IgD-negative memory B cell (primary cell): Measurements from ENCODE around the gene POC1A. TPM values are rescaled to one million over a fixed set of nuclear protein-coding genes. Genes with fewer than 3 reads are reported as not detected.

Experiments
- H3K27ac Mint-ChIP-seq, 3 donors: one replicate each; pipeline ENCODE4 v1.8.0; 2020 to 2022; ENCODE audit warnings: mild to moderate bottlenecking in 3 of 3, mixed read lengths in 3 of 3, moderate library complexity in 1 of 3
- H3K27me3 Mint-ChIP-seq: one replicate; pipeline ENCODE4 v1.8.0; 2021; ENCODE audit warnings: mixed read lengths
- H3K36me3 Mint-ChIP-seq: one replicate; pipeline ENCODE4 v1.8.0; 2020; ENCODE audit warnings: mild to moderate bottlenecking, mixed read lengths
- H3K4me1 Mint-ChIP-seq, 3 donors: one replicate each; pipeline ENCODE4 v1.8.0; 2020 to 2022; ENCODE audit warnings: mixed read lengths in 3 of 3, mild to moderate bottlenecking in 1 of 3
- H3K4me3 Mint-ChIP-seq, 4 donors: one replicate each; pipeline ENCODE4 v1.8.0; 2020 to 2022; ENCODE audit warnings: mild to moderate bottlenecking in 4 of 4, mixed read lengths in 4 of 4, moderate library complexity in 3 of 4
- H3K9me3 Mint-ChIP-seq, 3 donors: one replicate each; pipeline ENCODE4 v1.8.0; 2020 to 2021; ENCODE audit warnings: mixed read lengths in 3 of 3, mild to moderate bottlenecking in 1 of 3
- polyA plus RNA-seq: library from polyadenylated mRNA; unstranded; fragments of 300-500 nt; fragmentation: Illumina TruSeq; gene quantifications from one replicate; pipeline ENCODE4 v1.2.3, GENCODE V29; 2021

POC1A gene
- polyA plus RNA-seq, 1 donor from 2014 or later: 1.2 TPM

GRCh38 chr3:52136513-52136912, 17.7 kb downstream of the POC1A start:
- H3K4me1 Mint-ChIP-seq: no peaks in the 10 kb centered on the region
- no peak overlapping the region for H3K4me3 Mint-ChIP-seq
- H3K27me3 Mint-ChIP-seq: no peaks in the 10 kb centered on the region
- no peaks in the 10 kb centered on the region for H3K9me3 Mint-ChIP-seq
- H3K27ac Mint-ChIP-seq: no peak overlapping the region
- no peaks in the 10 kb centered on the region for H3K36me3 Mint-ChIP-seq

DNA sequence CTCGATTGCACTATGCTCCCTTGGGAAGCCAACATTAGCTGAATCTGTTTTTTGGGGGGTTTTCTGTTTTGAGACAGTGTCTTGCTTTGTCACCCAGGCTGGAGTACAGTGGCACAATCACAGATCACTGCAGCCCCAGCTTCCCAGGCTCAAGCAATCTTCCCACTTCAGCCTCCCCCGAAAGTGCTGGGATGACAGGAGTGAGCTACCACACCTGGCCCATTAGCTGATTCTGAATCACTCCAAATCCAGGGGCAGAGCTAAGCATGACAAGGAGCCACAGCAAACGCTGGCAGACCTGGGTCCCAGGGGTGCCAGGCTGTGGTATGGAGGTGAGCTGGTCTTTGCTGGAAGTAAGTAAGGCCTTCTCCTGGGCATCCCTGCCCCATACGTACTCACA, 18.9 kb downstream of the POC1A start:
- no peak overlapping the region for H3K27ac Mint-ChIP-seq
- H3K4me3 Mint-ChIP-seq: no peak overlapping the region
- H3K27me3 Mint-ChIP-seq: no peaks in the 10 kb centered on the region
- H3K4me1 Mint-ChIP-seq: no peaks in the 10 kb centered on the region
- H3K36me3 Mint-ChIP-seq: no peaks in the 10 kb centered on the region
- no peaks in the 10 kb centered on the region for H3K9me3 Mint-ChIP-seq

DNA sequence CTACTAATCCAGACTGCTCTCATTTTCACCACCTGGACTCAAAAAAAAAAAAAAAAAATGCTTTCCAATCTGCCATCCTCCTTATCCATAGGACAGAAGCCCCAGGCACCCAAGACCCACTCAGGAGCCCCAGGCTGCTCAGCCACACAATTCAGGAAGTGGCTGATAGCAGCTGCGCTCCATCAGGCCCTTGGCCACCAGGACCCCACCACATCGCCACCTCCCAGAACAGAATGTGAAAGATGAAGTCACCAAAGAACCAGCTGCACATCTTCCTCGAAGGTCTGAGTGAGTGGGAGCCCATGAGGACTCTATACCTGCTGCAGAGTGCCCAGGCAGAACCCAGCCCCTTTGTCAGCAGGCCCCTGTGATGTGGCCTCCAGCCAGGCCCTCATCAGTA, 19.5 kb downstream of the POC1A start:
- no peaks in the 10 kb centered on the region for H3K27me3 Mint-ChIP-seq
- no peaks in the 10 kb centered on the region for H3K9me3 Mint-ChIP-seq
- no peaks in the 10 kb centered on the region for H3K36me3 Mint-ChIP-seq
- H3K27ac Mint-ChIP-seq: no peak overlapping the region
- H3K4me3 Mint-ChIP-seq: no peak overlapping the region
- no peaks in the 10 kb centered on the region for H3K4me1 Mint-ChIP-seq

GRCh38 chr3:52132930-52133329, 21.3 kb downstream of the POC1A start:
- Mint-ChIP-seq H3K4me3 (no peak overlapping the region), H3K36me3 (no peaks in the 10 kb centered on the region), H3K27ac (no peak overlapping the region), H3K27me3 (no peaks in the 10 kb centered on the region), H3K9me3 (no peaks in the 10 kb centered on the region), H3K4me1 (no peaks in the 10 kb centered on the region)

- Mint-ChIP-seq H3K27me3 (no peaks in the 10 kb centered on the region), H3K9me3 (no peaks in the 10 kb centered on the region), H3K4me3 (no peak overlapping the region), H3K4me1 (no peaks in the 10 kb centered on the region), H3K27ac (peak overlapping the region in 1 of 3 donors; percentile 53), H3K36me3 (no peaks in the 10 kb centered on the region)
Measured at GRCh38 chr3:52132041-52132440, 22.2 kb downstream of the POC1A start.

GRCh38 chr3:52130966-52131622, 23.1 kb downstream of the POC1A start:
- H3K4me3 Mint-ChIP-seq: no peak overlapping the region
- H3K36me3 Mint-ChIP-seq: no peaks in the 10 kb centered on the region
- H3K27ac Mint-ChIP-seq: no peak overlapping the region
- H3K4me1 Mint-ChIP-seq: no peaks in the 10 kb centered on the region
- no peaks in the 10 kb centered on the region for H3K9me3 Mint-ChIP-seq
- H3K27me3 Mint-ChIP-seq: no peaks in the 10 kb centered on the region

DNA sequence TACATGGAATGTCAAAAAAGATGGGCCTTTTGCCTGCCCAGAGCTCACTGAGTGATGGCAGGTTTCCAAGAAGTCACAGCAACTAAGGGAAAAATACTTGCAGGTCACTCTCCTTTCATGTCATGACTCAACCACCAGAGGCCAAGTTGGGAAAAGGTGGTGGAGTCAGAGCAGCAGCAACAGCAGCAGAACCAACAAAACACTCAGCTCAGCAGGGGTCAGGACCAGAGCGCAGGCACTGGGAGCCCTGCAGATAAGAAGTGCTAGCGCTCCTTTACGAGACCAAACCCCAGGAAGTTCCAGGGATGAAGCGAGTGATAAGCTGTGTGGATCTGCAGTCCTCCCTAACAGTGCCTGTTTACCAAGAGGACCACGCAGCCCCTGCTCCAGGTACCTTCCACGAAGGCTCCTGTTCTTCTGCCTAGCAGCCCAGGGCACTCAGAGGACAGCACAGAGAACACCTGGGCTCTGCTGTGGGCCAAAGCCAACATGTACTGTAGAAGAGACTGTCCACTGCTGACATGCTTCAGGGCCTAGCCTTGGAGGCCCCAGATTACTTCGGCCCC, 26.0 kb downstream of the POC1A start:
- no peak overlapping the region for H3K4me3 Mint-ChIP-seq
- H3K9me3 Mint-ChIP-seq: no peaks in the 10 kb centered on the region
- peaks cover 0 to 2% (median under 1%) of the 10 kb centered on the region in 3 donors for H3K4me1 Mint-ChIP-seq
- H3K27me3 Mint-ChIP-seq: no peaks in the 10 kb centered on the region
- H3K27ac Mint-ChIP-seq: no peak overlapping the region
- no peaks in the 10 kb centered on the region for H3K36me3 Mint-ChIP-seq

GRCh38 chr3:52126500-52126899, 27.7 kb downstream of the POC1A start:
- no peaks in the 10 kb centered on the region for H3K9me3 Mint-ChIP-seq
- H3K4me3 Mint-ChIP-seq: no peak overlapping the region
- H3K36me3 Mint-ChIP-seq: no peaks in the 10 kb centered on the region
- no peaks in the 10 kb centered on the region for H3K27me3 Mint-ChIP-seq
- H3K4me1 Mint-ChIP-seq: peaks cover 11 to 15% (median 13%) of the 10 kb centered on the region in 3 donors
- no peak overlapping the region for H3K27ac Mint-ChIP-seq

DNA sequence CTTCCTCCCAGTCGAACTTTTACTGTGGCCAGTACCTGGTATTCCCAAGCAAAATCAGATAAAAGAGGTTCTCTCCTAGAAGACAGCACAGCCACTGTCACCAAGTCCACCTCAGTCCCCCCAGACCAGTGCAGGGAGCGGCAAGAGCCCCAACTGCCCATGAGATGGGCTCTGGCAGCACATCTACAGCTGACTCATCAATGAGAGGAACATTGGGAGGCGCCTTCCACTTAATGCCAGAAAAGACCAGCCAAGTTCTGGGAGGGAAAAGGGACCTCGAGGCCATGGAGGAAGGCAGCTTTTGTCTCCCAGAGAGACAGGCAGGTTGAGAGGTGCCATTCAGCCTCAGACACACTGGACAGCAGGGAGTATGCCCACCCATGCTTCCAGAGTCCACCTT, 28.2 kb downstream of the POC1A start:
- no peaks in the 10 kb centered on the region for H3K9me3 Mint-ChIP-seq
- H3K27me3 Mint-ChIP-seq: no peaks in the 10 kb centered on the region
- no peaks in the 10 kb centered on the region for H3K36me3 Mint-ChIP-seq
- H3K27ac Mint-ChIP-seq: peak overlapping the region in 1 of 3 donors; percentile 83
- H3K4me3 Mint-ChIP-seq: no peak overlapping the region
- peaks cover 16 to 20% (median 18%) of the 10 kb centered on the region in 3 donors for H3K4me1 Mint-ChIP-seq

- Mint-ChIP-seq H3K4me3 (no peak overlapping the region), H3K9me3 (no peaks in the 10 kb centered on the region), H3K36me3 (no peaks in the 10 kb centered on the region), H3K27me3 (no peaks in the 10 kb centered on the region), H3K4me1 (peaks cover 18 to 23% (median 22%) of the 10 kb centered on the region in 3 donors), H3K27ac (no peak overlapping the region)
Measured at GRCh38 chr3:52124766-52125165, 29.5 kb downstream of the POC1A start.

DNA sequence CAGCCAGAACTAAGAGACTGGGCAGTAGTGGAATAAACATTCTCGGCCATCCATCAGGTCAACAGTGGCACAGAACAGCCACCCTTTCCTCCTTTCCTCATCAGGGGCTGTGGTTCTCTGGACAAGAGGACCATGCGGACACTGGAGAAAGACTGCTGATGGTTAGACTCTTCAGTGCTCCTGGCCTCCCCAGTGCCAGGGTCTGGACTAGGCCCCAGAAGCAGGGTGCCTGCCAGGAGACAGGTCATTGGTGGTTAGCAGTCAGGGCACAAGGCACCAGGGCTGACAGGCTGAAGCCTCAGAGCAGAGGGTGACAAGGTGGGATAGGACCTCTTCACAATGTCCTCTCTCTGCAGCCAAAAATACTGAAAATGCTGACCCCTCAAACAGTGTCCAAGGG, 30.1 kb downstream of the POC1A start:
- Mint-ChIP-seq H3K4me3 (no peak overlapping the region), H3K27ac (no peak overlapping the region)

GRCh38 chr3:52123106-52123725, 31.0 kb downstream of the POC1A start:
- Mint-ChIP-seq H3K36me3 (no peaks in the 10 kb centered on the region), H3K9me3 (no peaks in the 10 kb centered on the region), H3K27me3 (no peaks in the 10 kb centered on the region), H3K4me3 (peak overlapping the region in 1 of 4 donors; percentile 8), H3K4me1 (peaks cover 19 to 23% (median 22%) of the 10 kb centered on the region in 3 donors), H3K27ac (peak overlapping the region in 2 of 3 donors; percentile 37 to 80)

More for the DNA sequence above, 30.1 kb downstream of the POC1A start:
- no peaks in the 10 kb centered on the region for H3K9me3 Mint-ChIP-seq
- no peaks in the 10 kb centered on the region for H3K27me3 Mint-ChIP-seq
- peaks cover 18 to 23% (median 22%) of the 10 kb centered on the region in 3 donors for H3K4me1 Mint-ChIP-seq
- H3K36me3 Mint-ChIP-seq: no peaks in the 10 kb centered on the region

- Mint-ChIP-seq H3K36me3 (no peaks in the 10 kb centered on the region), H3K9me3 (no peaks in the 10 kb centered on the region), H3K27ac (peak overlapping the region in 2 of 3 donors; percentile 37 to 80), H3K27me3 (no peaks in the 10 kb centered on the region), H3K4me1 (peaks cover 19 to 23% (median 22%) of the 10 kb centered on the region in 3 donors), H3K4me3 (peak overlapping the region in 1 of 4 donors; percentile 57)
Measured at GRCh38 chr3:52122491-52122890, 31.7 kb downstream of the POC1A start.

DNA sequence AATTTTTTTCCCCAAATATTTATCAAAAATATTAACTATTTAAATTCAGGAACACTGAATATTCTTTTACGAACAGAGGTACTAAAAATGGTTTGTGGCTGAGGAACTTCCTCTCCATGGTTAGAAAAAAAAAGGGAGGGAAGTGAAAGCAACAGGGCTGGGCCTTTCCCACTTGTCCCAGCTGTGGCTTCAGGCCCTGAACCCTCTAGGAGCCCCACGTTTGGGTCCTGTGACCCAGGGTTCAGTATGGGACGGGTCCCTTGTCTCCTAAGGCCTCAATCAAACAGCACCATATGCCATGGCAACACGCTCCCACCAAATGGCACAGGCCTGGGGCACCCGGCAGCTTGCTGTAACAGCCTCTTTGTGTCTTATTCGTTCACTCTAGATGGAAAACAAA, 32.4 kb downstream of the POC1A start:
- Mint-ChIP-seq H3K4me1 (peaks cover 19 to 23% (median 22%) of the 10 kb centered on the region in 3 donors), H3K9me3 (no peaks in the 10 kb centered on the region), H3K27ac (peak overlapping the region in 1 of 3 donors; percentile 37), H3K27me3 (no peaks in the 10 kb centered on the region), H3K36me3 (no peaks in the 10 kb centered on the region), H3K4me3 (peak overlapping the region in 2 of 4 donors; percentile 7 to 77)

DNA sequence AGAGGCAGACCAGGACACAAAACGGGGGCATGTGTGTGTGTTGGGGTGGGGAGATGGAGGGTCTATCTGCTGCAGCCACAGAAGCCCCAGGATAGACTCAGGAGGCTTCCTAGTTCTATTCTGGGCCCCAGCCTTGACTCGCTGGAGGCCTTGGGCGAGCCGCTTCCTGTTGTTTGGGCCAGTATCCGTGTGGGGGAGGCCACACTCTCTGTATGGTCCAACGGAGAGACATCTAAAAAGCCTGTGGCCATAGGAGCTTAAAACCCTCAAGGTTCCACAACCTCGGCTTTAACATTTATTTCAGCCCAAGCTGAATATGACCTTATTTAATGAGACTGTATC, 32.8 kb downstream of the POC1A start:
- Mint-ChIP-seq H3K36me3 (no peaks in the 10 kb centered on the region), H3K27ac (peak overlapping the region; percentile 2 to 83 (median 8)), H3K4me1 (peaks cover 19 to 23% (median 22%) of the 10 kb centered on the region in 3 donors), H3K27me3 (no peaks in the 10 kb centered on the region), H3K4me3 (peak overlapping the region in 2 of 4 donors; percentile 39 to 59), H3K9me3 (no peaks in the 10 kb centered on the region)
